ENCODE measurements around the gene NPPB. TPM values are rescaled to one million over a fixed set of nuclear protein-coding genes. Genes with fewer than 3 reads are reported as not detected.

Gene NPPB
- polyA plus RNA-seq, 5 donors, result not detected

DNA sequence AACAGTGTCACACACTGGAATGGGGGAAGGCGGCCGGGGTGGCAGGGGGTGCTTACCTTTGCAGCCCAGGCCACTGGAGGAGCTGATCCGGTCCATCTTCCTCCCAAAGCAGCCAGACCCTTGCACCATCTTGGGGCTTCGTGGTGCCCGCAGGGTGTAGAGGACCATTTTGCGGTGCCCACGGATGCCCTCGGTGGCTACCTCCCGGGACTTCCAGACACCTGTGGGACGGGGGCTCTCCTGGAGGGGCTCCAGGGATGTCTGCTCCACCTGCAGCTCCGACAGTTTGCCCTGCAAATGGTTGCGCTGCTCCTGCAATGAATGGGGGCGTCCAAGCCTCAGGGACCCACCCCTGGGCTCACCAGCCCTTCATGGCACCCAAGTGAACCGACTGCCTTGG lies 587 bp downstream of the NPPB start:
- DNase-seq, result no peak

DNA sequence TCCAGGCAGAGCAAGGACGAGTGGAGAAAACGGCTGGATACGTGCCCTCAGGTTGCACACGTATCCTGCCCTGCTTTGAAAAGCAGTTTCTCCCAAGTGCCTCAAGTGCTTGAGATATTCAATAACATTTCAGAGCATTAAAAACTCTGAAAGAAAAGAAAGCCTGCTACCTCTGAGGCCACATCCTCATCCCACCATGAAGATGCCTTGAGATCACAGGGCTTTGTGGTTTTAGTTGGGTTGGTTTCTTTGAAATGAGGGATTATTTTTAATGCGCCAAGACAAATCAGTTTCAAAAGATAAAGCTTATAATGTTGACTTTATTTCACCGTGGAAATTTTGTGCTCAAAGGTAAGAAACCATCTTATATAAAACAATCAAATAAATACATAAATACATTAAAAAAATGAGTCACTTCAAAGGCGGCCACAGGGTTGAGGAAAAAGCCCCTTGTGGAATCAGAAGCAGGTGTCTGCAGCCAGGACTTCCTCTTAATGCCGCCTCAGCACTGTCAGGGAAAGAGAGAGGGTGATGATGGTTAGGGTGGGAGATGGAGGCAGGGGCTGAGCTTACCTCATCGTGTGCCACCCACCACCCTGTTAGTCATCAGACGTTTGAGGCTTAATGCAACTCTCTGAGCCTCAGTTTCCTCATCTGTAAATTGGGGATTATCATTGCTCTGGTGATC lies 1.4 kb downstream of the NPPB start:
- no peak for DNase-seq

DNA sequence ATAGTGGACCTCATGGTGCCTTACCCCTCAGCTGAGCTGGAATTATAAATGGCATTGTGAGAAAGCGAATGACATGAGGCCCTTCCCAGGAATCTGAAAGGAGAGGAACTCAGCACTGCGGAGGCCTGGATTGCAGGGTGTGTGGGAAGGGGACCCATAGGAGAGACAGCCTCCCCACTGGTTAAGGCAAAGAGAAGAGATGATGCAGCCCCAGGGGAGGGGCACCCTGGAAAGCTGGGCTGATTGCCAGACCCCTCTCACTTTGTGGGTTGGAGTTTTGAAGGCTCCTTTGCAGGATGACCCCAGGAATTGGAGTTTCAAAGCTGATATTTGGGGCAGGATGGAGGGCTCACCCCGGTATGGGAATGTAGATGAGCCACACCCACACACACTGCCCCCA lies 2.0 kb downstream of the NPPB start:
- DNase-seq, result no peak

DNA sequence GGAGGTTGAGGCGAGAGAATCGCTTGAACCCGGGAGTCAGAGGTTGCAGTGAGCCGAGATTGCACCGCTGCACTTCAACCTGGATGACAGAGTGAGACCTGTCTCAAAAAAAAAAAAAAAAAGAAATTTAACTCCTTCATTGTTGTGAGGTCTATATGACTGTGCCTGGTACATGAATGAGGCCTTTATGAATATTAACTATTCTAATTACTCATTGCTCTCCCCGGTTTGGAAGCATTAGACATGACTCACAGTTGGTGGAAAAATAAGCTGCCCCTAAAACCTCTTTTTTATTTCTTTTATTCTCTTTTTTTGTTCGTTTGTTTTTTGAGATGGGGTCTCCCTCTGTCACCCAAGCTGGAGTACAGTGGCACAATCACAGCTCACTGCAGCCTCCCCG lies 3.3 kb downstream of the NPPB start:
- no peak for DNase-seq

DNA sequence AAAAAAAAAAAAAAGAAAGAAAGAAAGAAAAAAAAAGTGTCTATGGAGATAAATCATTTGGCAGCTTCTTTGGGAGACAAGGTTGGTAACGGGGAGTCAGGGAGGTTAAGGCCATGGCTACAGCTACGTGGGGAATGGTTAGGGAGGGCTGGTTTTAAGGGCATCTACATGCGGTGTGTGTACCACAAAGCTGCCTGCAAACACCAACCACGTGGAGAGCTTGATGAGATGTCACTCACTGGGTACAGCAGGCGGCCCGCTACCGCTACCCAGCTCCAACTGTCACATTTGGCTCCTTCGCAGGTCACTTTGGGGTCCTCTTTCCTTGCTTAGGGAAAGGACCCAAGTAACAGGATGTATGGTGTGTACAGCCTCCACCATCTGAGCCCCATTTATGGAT lies 4.2 kb downstream of the NPPB start:
- DNase-seq, result no peak

DNA sequence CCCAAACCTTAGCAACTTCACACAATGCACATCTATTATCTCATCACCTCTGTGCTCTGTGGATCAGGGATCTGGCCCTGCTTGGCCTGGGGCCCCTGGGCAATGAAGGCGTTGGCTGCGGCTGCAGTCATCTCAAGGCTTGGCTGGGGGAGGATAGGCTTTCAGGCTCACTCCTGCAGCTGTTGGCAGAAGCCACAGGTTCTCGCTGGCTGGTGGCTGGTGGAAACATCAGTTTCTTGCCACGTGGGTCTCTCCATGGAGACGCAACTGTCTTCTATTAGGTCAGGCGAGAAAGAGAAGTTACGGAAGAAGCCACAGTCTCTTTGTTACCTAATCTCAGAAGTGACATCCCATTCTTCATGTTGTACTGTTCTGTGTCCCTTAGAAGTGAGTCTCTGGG lies 7.6 kb downstream of the NPPB start:
- DNase-seq, result no peak

DNA sequence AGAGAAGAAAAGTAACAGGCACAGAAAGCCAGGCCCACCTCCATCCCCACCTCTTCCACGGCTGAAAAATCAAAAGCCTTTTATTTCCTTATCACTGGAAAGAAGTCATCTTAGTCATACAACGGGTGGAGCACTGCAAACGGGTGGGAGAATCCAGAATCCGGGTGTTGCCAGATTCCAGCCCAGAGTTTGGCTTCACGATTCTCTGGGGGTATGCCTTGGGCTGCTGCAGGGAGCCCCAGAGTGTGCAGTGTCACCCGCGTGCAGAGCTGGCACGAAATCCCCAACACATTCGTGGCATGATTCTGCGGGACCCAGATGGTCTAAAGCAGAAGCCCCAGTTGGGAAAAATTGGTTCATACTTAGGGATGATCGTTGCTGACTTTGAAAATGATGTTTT lies 8.6 kb downstream of the NPPB start:
- DNase-seq, result no peak

DNA sequence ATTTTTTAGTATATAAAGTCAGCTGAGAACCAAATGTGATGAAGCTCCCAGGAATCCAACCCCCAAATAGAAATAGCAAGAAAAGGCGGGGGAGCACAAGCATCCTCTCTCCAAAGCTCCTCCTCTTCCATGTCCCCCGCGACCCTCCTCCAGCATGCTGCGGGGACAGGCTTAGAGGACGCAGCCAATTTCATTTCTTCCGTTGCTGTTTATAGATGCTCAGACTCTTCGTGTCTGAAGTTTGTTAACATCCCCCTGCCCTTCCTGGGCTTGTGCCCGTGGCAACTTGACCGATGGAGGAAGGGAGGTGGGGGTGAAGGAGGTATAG lies 10.4 kb downstream of the NPPB start:
- DNase-seq, result no peak

DNA sequence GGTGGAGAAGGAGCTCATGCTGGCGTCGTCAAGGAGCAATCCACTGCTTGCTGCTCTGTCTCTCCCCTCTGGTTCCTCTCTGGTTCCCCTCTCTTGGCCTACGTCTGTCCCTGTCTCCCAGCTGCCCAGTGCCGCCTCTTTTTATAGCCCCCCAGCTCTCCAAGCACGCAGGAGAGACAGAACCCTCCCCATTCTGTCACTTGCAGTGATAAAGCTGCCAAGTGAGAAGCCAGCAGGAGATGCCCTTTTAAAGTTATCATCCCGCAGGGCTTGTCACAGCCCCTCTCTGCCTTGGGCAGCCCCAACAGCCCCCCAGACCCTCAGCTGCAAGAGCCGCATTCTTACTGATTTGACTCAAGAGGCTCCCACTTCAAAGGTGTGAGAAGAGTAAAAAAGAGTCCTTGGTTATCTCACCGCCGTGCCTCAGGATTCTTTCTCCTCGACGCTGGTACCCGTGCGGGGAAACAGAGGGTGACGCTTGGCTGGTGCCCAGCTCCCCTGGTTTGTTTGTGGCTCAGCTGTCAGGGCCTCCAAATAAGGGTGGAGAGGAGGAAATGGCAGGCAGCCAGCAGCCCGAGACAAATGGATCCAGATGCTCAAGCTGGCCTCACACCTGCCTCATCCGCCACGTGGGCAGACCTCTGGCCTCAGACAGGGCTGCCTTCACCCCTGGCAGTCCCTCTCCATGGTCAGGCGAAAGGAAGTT lies 10.9 kb downstream of the NPPB start, which contains the start of gene NPPA:
Gene NPPA (minus strand): TSS at position 117 of the 706 bp plus-strand sequence. CDS start 99 bp downstream, at position 18.
- DNase-seq, result no peak

DNA sequence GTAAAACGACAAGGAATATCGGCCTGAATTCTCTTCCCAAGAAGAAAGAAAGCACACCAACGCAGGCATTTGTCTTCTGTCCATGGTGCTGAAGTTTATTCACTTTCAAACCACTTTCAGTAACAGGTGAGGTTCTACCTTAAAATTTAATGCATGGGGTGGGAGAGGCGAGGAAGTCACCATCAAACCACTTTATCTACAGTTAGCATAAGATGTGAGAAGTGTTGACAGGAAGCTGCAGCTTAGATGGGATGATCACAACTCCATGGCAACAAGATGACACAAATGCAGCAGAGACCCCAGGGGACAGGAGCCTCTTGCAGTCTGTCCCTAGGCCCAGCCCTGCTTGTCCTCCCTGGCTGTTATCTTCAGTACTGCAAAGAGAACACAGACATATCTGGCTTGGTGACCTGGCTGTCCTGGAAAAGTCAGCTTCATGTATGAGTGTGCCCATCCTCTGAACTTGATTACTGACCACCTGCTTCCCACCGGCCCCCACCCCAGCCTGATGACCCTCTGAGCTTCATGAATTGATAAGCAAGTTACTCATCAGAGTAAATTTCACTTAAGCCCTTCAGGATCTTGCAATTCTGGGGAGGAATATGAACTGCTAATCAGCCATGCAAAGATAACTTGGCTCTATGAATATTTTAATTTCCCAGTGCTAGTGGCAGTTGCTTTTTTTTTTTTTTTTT lies 13.0 kb downstream of the NPPB start:
- no peak for DNase-seq

DNA sequence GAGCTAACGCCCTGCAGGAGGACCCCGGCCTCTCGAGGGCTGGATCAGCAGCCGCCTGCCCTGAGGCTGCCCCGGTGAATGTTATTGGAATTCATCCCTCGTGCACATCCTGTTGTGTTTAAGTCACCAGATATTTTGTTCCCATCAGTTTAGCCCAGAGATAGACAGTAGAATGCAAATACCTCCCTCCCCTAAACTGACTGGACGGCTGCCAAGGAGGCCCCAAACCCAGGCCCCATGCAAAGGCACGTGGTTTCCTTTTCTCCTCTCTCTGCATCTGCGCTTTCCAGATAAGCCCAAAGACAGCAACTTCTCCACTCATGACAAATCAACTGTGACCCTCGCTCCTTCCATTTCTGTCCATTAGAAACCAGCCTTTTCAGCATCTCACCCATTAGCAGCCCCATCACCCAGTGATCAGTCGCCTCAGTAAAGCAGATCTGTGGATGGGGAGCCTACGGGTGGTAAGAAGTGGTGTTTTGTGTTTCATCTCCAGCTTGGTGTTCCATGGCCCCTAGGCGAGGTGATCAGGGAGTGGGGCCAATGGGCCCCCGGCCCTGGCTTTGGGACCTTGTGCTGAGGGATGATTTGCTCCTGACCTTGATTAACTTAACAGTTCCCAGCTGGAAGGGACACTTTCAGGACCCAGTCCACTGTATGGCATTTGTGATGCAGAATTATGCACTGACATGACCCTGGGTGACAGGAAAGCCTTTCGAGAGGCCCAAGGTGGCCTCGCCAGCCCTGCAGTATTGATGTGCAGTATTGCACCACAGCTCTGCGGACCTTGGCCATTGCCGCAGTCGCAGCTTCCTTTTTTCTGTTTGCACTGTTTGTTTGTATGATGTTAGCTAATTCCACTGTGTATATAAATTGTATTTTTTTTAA lies 16.3 kb downstream of the NPPB start:
- peak; percentile 23 to 41 for DNase-seq

DNA sequence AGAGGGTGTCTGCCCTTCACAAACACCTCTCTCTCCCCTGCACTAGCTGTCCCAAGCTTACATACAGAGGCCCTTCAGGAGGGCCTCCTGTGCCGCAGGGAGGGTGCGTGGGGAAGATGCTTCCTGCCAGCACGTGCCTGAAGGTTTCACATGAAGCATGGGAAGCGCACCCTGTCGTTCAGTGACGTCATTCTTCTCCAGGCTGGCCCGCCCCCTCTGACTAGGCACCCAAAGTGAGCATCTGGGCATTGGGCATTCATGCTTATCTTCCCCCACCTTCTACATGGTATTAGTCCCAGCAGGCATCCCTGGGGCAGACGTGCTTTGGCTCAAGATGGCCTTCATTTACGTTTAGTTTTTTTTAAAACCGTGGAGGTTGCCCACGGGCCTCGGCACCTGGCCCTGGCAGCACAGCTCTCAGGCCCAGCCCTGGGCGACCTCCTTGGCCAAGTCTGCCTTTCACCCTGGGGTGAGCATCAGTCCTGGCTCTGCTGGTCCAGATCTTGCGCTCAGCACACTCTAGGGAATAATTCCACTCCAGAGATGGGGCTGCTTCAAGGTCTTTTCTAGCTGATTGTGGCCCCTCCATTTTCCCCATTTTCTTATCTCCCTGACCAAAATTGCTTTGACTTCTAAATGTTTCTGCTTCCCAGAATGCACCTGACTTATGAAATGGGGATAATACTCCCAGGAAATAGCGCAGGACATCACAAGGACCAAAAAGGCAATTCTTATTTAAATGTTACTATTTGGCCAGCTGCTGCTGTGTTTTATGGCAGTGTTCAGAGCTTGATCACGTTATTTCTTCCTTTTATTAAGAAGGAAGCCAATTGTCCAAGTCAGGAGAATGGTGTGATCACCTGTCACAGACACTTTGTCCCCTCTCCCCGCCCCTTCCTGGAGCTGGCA lies 17.2 kb downstream of the NPPB start:
- DNase-seq, result no peak

DNA sequence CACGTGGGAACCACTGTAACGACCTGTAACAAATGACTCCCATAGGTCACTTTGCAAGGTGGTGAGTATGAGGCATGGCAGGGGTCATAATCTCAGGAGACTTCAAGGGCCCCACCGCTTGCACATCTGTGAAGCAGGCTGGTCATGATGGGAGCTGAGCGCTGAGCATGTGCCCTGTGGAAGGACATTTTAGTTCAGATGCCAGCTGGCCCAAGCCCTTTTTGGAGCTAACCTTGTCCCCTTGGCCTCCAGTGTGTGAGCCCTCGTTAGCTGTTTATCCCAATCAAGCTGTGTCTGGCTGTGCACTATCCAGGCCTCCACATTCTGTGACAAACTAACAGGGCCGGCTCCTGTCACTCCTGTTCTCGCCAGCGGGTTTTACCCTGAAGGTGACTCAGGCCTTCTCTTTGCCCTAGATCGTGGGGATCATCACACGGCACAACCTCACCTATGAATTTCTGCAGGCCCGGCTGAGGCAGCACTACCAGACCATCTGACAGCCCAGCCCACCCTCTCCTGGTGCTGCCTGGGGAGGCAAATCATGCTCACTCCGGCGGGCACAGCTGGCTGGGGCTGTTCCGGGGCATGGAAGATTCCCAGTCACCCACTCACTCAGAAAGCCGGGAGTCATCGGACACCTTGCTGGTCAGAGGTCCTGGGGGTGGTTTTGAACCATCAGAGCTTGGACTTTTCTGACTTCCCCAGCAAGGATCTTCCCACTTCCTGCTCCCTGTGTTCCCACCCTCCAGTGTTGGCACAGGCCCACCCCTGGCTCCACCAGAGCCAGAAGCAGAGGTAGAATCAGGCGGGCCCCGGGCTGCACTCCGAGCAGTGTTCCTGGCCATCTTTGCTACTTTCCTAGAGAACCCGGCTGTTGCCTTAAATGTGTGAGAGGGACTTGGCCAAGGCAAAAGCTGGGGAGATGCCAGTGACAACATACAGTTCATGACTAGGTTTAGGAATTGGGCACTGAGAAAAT lies 18.7 kb downstream of the NPPB start:
- no peak for DNase-seq

DNA sequence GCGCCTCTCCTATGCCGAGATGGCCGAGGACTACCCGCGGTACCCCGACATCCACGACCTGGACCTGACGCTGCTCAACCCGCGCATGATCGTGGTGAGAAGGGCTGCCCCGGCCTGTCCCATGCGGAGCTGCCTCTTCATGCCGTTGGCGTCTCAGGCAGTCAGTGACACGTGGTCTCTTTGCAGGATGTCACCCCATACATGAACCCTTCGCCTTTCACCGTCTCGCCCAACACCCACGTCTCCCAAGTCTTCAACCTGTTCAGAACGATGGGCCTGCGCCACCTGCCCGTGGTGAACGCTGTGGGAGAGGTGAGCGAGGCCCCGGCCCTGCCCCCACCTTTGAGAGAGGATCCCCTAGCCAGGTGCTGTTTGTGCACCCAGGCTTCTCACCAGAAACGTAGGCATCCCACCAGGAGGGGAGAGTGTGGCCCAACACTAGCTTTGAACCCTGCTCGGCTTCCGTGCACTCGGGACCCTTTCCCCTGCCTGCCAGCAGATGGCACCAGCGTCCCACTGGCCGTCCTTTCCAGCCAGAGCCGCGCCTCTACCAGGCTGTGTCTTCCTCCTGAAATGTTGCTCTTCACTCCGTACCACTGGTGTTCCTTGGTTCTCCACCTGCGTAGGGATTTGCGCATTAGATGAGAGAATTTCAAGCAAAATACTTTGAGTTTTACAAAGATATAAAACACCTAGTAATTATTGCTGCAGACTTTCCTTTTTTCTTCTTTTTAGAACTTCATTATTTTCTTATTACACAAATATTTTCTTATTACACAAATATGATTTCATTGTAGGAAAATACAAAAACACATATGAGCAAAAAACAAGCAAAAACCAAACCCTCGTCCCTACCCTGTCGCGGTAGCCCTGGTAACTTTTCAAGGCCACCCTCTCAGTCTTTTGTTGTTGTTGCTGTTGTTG lies 20.1 kb downstream of the NPPB start:
- DNase-seq, result peak; percentile 31 to 42

DNA sequence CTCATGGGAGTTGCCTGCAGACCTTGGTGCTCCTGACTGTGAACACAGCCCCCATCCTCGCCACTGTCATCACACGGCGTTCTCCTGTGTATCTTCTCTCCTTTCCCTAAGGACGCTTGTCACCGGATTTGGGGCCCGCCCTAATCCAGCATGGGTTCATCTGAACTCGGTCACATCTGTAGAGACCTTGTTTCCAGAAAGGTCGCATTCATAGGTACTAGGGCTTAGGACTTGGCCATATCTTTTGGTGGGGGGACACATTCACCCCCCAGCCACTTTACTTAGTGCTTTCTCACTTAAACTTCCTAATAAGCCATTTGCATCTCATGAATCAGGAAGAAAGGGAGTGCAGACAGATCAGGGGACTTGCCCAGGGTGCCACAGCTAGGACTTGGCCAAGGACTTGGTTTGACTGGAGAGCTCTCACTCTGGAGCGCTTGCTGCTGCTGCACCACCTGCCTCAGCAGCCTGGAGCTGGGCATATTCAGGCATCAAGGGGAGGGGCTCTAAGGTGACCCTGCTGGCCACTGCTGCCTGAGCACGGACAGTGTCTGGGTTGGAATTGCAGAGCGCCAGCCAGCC lies 20.9 kb downstream of the NPPB start:
- DNase-seq, result no peak

DNA sequence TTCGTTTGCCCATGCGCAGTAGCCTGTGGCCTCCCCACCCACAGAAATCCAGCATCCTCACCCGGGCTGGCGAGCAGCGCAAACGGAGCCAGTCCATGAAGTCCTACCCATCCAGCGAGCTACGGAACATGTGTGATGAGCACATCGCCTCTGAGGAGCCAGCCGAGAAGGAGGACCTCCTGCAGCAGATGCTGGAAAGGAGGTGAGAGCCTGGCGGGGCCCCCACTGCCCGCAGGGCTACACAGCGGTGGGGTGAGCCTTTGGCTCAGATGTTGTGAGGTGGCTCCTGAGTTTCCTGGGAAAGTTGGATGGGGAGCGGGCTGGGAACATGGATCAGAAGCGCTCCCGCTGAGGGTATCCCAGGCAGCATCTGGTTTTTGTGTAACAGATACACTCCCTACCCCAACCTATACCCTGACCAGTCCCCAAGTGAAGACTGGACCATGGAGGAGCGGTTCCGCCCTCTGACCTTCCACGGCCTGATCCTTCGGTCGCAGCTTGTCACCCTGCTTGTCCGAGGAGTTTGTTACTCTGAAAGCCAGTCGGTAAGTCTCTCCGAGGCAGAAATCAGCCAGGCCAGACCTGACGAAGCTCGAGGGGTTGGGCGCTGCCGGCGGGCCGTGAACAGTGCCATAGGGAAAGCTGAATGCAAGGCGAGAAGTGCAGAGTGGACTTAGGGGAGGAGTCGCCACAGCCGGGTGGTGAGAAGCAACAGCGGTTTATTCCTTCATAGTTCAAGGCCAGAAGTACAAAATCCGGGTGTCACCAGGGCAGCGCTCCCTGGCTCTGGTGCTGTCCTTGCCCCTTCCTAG lies 21.6 kb downstream of the NPPB start:
- no peak for DNase-seq
